Duodenal mucosa (tissue), 2 donors: ENCODE results near the gene ALKBH2.
"Not testable (repeated sequence)": the region's sequence is repeated elsewhere in the genome, so short reads cannot be mapped to it uniquely, and the experiment has no call there.

Experiments used
- H3K27ac ChIP-seq: one replicate; pipeline ENCODE4 v1.7.0; 2013; ENCODE audit warnings: low read depth, low read length
- H3K27me3 ChIP-seq, 2 donors: one replicate each; pipeline ENCODE4 v1.7.0; 2013; ENCODE audit warnings: low read length in 2 of 2, control low read depth in 1 of 2; ENCODE audit not compliant: insufficient read depth in 2 of 2, control insufficient read depth in 1 of 2
- H3K36me3 ChIP-seq, 2 donors: one replicate each; pipeline ENCODE4 v1.7.0; 2013; ENCODE audit warnings: low read length in 2 of 2, control low read depth in 1 of 2; ENCODE audit not compliant: insufficient read depth in 2 of 2, control insufficient read depth in 1 of 2
- H3K4me1 ChIP-seq, 2 donors: one replicate each; pipeline ENCODE4 v1.7.0; 2013; ENCODE audit warnings: low read length in 2 of 2, control low read depth in 1 of 2; ENCODE audit not compliant: insufficient read depth in 2 of 2, control insufficient read depth in 1 of 2
- H3K4me3 ChIP-seq, 2 donors: one replicate each; pipeline ENCODE4 v1.7.0; 2013; ENCODE audit warnings: low read length in 2 of 2, low read depth in 1 of 2
- H3K9ac ChIP-seq, 2 donors: one replicate each; pipeline ENCODE4 v1.7.0; 2013; ENCODE audit warnings: low read length in 2 of 2, low read depth in 1 of 2
- H3K9me3 ChIP-seq, 2 donors: one replicate each; pipeline ENCODE4 v1.7.0; 2013; ENCODE audit warnings: low read length in 2 of 2, control low read depth in 1 of 2; ENCODE audit not compliant: control insufficient read depth in 1 of 2

Gene ALKBH2

GRCh38 chr12:109054520-109054919 lies 38.8 kb downstream of the ALKBH2 start:
- Histone ChIP-seq H3K4me3 (peak overlapping the region in 1 of 2 donors; percentile 86), H3K27ac (peak overlapping the region; percentile 71), H3K9me3 (no peaks in the 10 kb centered on the region), H3K36me3 (peaks cover 3 to 15% of the 10 kb centered on the region in 2 donors), H3K9ac (no peak overlapping the region), H3K27me3 (no peaks in the 10 kb centered on the region), H3K4me1 (peaks cover 4 to 17% of the 10 kb centered on the region in 2 donors)

GRCh38 chr12:109054124-109054513 lies 39.2 kb downstream of the ALKBH2 start:
- not testable (repeated sequence) for H3K9me3 ChIP-seq, H3K27me3 ChIP-seq
- Histone ChIP-seq H3K36me3 (peaks cover 3 to 14% of the 10 kb centered on the region in 2 donors), H3K9ac (peak overlapping the region; percentile 45 to 97), H3K4me1 (peaks cover 4 to 17% of the 10 kb centered on the region in 2 donors), H3K4me3 (peak overlapping the region; percentile 69 to 86), H3K27ac (peak overlapping the region; percentile 71)

GRCh38 chr12:109053382-109054123 lies 39.7 kb downstream of the ALKBH2 start:
- peaks cover under 1 to 10% of the 10 kb centered on the region in 2 donors for H3K36me3 ChIP-seq
- H3K27me3 ChIP-seq: no peaks in the 10 kb centered on the region
- H3K4me1 ChIP-seq: peaks cover 4 to 17% of the 10 kb centered on the region in 2 donors
- H3K9me3 ChIP-seq: no peaks in the 10 kb centered on the region
- H3K9ac ChIP-seq: peak overlapping the region; percentile 45 to 97
- peak overlapping the region; percentile 69 to 86 for H3K4me3 ChIP-seq
- H3K27ac ChIP-seq: peak overlapping the region; percentile 71

- Histone ChIP-seq H3K9me3 (no peaks in the 10 kb centered on the region), H3K9ac (peak within 1 kb of the TSS; percentile 45 to 97), H3K36me3 (peaks cover 0 to 2% of the 10 kb centered on the region in 2 donors), H3K4me1 (peaks cover 4 to 17% of the 10 kb centered on the region in 2 donors), H3K27ac (peak within 1 kb of the TSS; percentile 71), H3K27me3 (no peaks in the 10 kb centered on the region), H3K4me3 (peak within 1 kb of the TSS; percentile 69 to 86)
Measured at GRCh38 chr12:109052414-109053323, 40.6 kb downstream of the ALKBH2 start, which contains the start of gene USP30. Gene USP30, plus strand, starts transcription at chr12:109052576. Its CDS starts 103 bp downstream, at chr12:109052679.

- peak overlapping the region; percentile 69 to 86 for H3K4me3 ChIP-seq
Measured at GRCh38 chr12:109052097-109052413, 41.2 kb downstream of the ALKBH2 start.

GRCh38 chr12:109049794-109050193 lies 43.5 kb downstream of the ALKBH2 start:
- peaks cover 4 to 17% of the 10 kb centered on the region in 2 donors for H3K4me1 ChIP-seq
- H3K27ac ChIP-seq, H3K9me3 ChIP-seq: not testable (repeated sequence)

More at GRCh38 chr12:109052097-109052413, 41.2 kb downstream of the ALKBH2 start:
- Histone ChIP-seq H3K9ac (peak overlapping the region; percentile 34 to 45), H3K36me3 (no peaks in the 10 kb centered on the region), H3K27me3 (no peaks in the 10 kb centered on the region), H3K9me3 (no peaks in the 10 kb centered on the region), H3K27ac (no peak overlapping the region), H3K4me1 (peaks cover 4 to 17% of the 10 kb centered on the region in 2 donors)

GRCh38 chr12:109048706-109049105 lies 44.6 kb downstream of the ALKBH2 start:
- not testable (repeated sequence) for H3K27me3 ChIP-seq, H3K9ac ChIP-seq, H3K27ac ChIP-seq, H3K9me3 ChIP-seq, H3K36me3 ChIP-seq, H3K4me3 ChIP-seq
- peaks cover 0 to 13% of the 10 kb centered on the region in 2 donors for H3K4me1 ChIP-seq

More at GRCh38 chr12:109049794-109050193, 43.5 kb downstream of the ALKBH2 start:
- H3K9ac ChIP-seq, H3K27me3 ChIP-seq, H3K36me3 ChIP-seq, H3K4me3 ChIP-seq: not testable (repeated sequence)

GRCh38 chr12:109047081-109047805 lies 46.0 kb downstream of the ALKBH2 start:
- Histone ChIP-seq H3K27me3 (no peaks in the 10 kb centered on the region), H3K9me3 (no peaks in the 10 kb centered on the region), H3K27ac (no peak overlapping the region), H3K9ac (no peak overlapping the region), H3K4me3 (no peak overlapping the region), H3K36me3 (no peaks in the 10 kb centered on the region), H3K4me1 (peaks cover 0 to 4% of the 10 kb centered on the region in 2 donors)

- H3K27me3 ChIP-seq: peaks cover 0 to 3% of the 10 kb centered on the region in 2 donors
- H3K36me3 ChIP-seq: no peaks in the 10 kb centered on the region
- peaks cover 3 to 5% of the 10 kb centered on the region in 2 donors for H3K9me3 ChIP-seq
- H3K4me3 ChIP-seq: no peak overlapping the region
- H3K9ac ChIP-seq: no peak overlapping the region
- H3K27ac ChIP-seq: no peak overlapping the region
- H3K4me1 ChIP-seq: no peaks in the 10 kb centered on the region
Measured at GRCh38 chr12:109044241-109044640, 49.0 kb downstream of the ALKBH2 start.
